Measurements from ENCODE around the gene SMPD4. TPM values are rescaled to one million over a fixed set of nuclear protein-coding genes. Genes with fewer than 3 reads are reported as not detected.
"Not testable (repeated sequence)": the region's sequence is repeated elsewhere in the genome, so short reads cannot be mapped to it uniquely, and the experiment has no call there.

SMPD4 gene
- total RNA-seq = 100 to 1,000 TPM in 1 of 2 donors, 10 to 100 TPM in 1; 49.6 to 105 TPM

GRCh38 chr2:130181325-130181879 lies at the start of gene SMPD4:
TSS of gene SMPD4 (minus strand) at chr2:130181602. CDS start at chr2:130176592, 5,010 bp downstream.
- Mint-ChIP-seq H3K36me3 (ENCODE audit: low read depth) (peaks cover 67% of the 10 kb centered on the region), H3K4me1 (no peaks in the 10 kb centered on the region), H3K4me3 (peak within 1 kb of the TSS; percentile 86), H3K9me3 (no peaks in the 10 kb centered on the region), H3K27me3 (no peaks in the 10 kb centered on the region), H3K27ac (peak within 1 kb of the TSS; percentile 86)
- peak; percentile 72 for ATAC-seq (replicated peaks)

- ATAC-seq (replicated peaks); H3K9me3 Mint-ChIP-seq; H3K4me3 Mint-ChIP-seq; H3K4me1 Mint-ChIP-seq; H3K36me3 Mint-ChIP-seq (ENCODE audit: low read depth); H3K27ac Mint-ChIP-seq; H3K27me3 Mint-ChIP-seq: not testable (repeated sequence)
These were observed 49.5 kb upstream of the SMPD4 start for GRCh38 chr2:130230907-130231306.

GRCh38 chr2:130230376-130230775 lies 49.0 kb upstream of the SMPD4 start:
- H3K9me3 Mint-ChIP-seq; H3K4me1 Mint-ChIP-seq; H3K4me3 Mint-ChIP-seq; H3K27me3 Mint-ChIP-seq; H3K27ac Mint-ChIP-seq; ATAC-seq (replicated peaks); H3K36me3 Mint-ChIP-seq (ENCODE audit: low read depth): not testable (repeated sequence)

GRCh38 chr2:130229161-130229510 lies 47.7 kb upstream of the SMPD4 start:
- H3K27ac Mint-ChIP-seq = not testable (repeated sequence)
- peak; percentile 26 for ATAC-seq (replicated peaks)

GRCh38 chr2:130228467-130229160 lies 47.2 kb upstream of the SMPD4 start:
- H3K4me1 Mint-ChIP-seq; H3K27ac Mint-ChIP-seq; H3K9me3 Mint-ChIP-seq; H3K36me3 Mint-ChIP-seq (ENCODE audit: low read depth); H3K27me3 Mint-ChIP-seq; H3K4me3 Mint-ChIP-seq; ATAC-seq (replicated peaks): not testable (repeated sequence)

More at GRCh38 chr2:130229161-130229510, 47.7 kb upstream of the SMPD4 start:
- not testable (repeated sequence) for H3K4me3 Mint-ChIP-seq; H3K27me3 Mint-ChIP-seq; H3K4me1 Mint-ChIP-seq; H3K9me3 Mint-ChIP-seq; H3K36me3 Mint-ChIP-seq (ENCODE audit: low read depth)

- not testable (repeated sequence) for H3K4me3 Mint-ChIP-seq, H3K27ac Mint-ChIP-seq
These were observed 46.6 kb upstream of the SMPD4 start for GRCh38 chr2:130228005-130228404.

GRCh38 chr2:130222523-130222922 lies 41.1 kb upstream of the SMPD4 start:
- ATAC-seq (replicated peaks) = peak; percentile 72
- not testable (repeated sequence) for H3K27ac Mint-ChIP-seq

More at GRCh38 chr2:130228005-130228404, 46.6 kb upstream of the SMPD4 start:
- not testable (repeated sequence) for H3K27me3 Mint-ChIP-seq; ATAC-seq (replicated peaks); H3K9me3 Mint-ChIP-seq; H3K36me3 Mint-ChIP-seq (ENCODE audit: low read depth); H3K4me1 Mint-ChIP-seq

GRCh38 chr2:130220505-130220904 lies 39.1 kb upstream of the SMPD4 start:
- not testable (repeated sequence) for H3K4me3 Mint-ChIP-seq; H3K9me3 Mint-ChIP-seq; H3K36me3 Mint-ChIP-seq (ENCODE audit: low read depth); ATAC-seq (replicated peaks); H3K4me1 Mint-ChIP-seq; H3K27ac Mint-ChIP-seq
- H3K27me3 Mint-ChIP-seq = peaks cover 18% of the 10 kb centered on the region

More at GRCh38 chr2:130222523-130222922, 41.1 kb upstream of the SMPD4 start:
- not testable (repeated sequence) for H3K4me3 Mint-ChIP-seq; H3K36me3 Mint-ChIP-seq (ENCODE audit: low read depth); H3K4me1 Mint-ChIP-seq; H3K9me3 Mint-ChIP-seq
- peaks cover 18% of the 10 kb centered on the region for H3K27me3 Mint-ChIP-seq

GRCh38 chr2:130219147-130219546 lies 37.7 kb upstream of the SMPD4 start:
- H3K4me3 Mint-ChIP-seq; ATAC-seq (replicated peaks); H3K4me1 Mint-ChIP-seq; H3K27ac Mint-ChIP-seq; H3K9me3 Mint-ChIP-seq; H3K36me3 Mint-ChIP-seq (ENCODE audit: low read depth): not testable (repeated sequence)
- H3K27me3 Mint-ChIP-seq = peaks cover 18% of the 10 kb centered on the region

GRCh38 chr2:130207051-130207450 lies 25.6 kb upstream of the SMPD4 start:
- H3K4me3 Mint-ChIP-seq; H3K27ac Mint-ChIP-seq; H3K9me3 Mint-ChIP-seq; H3K4me1 Mint-ChIP-seq; H3K27me3 Mint-ChIP-seq; ATAC-seq (replicated peaks); H3K36me3 Mint-ChIP-seq (ENCODE audit: low read depth): not testable (repeated sequence)

- not testable (repeated sequence) for H3K27me3 Mint-ChIP-seq; H3K9me3 Mint-ChIP-seq; H3K4me3 Mint-ChIP-seq; H3K36me3 Mint-ChIP-seq (ENCODE audit: low read depth); ATAC-seq (replicated peaks); H3K27ac Mint-ChIP-seq; H3K4me1 Mint-ChIP-seq
These were observed 21.7 kb upstream of the SMPD4 start for GRCh38 chr2:130203150-130203549.

- ATAC-seq (replicated peaks) = peak; percentile 5
- H3K4me3 Mint-ChIP-seq; H3K9me3 Mint-ChIP-seq; H3K27me3 Mint-ChIP-seq; H3K27ac Mint-ChIP-seq; H3K4me1 Mint-ChIP-seq; H3K36me3 Mint-ChIP-seq (ENCODE audit: low read depth): not testable (repeated sequence)
These were observed 21.1 kb upstream of the SMPD4 start for GRCh38 chr2:130202518-130202917.

GRCh38 chr2:130198343-130198742 lies 16.9 kb upstream of the SMPD4 start, which contains the start of gene TUBA3E:
TSS of gene TUBA3E (minus strand) at chr2:130198439. CDS start at chr2:130198360, 79 bp downstream.
- H3K4me3 Mint-ChIP-seq = no peak within 1 kb of the TSS
- no peaks in the 10 kb centered on the region for H3K9me3 Mint-ChIP-seq
- no peaks in the 10 kb centered on the region for H3K4me1 Mint-ChIP-seq
- no peak for ATAC-seq (replicated peaks)
- no peak within 1 kb of the TSS for H3K27ac Mint-ChIP-seq
- no peaks in the 10 kb centered on the region for H3K27me3 Mint-ChIP-seq
- no peaks in the 10 kb centered on the region for H3K36me3 Mint-ChIP-seq (ENCODE audit: low read depth)

- not testable (repeated sequence) for ATAC-seq (replicated peaks); H3K9me3 Mint-ChIP-seq; H3K27ac Mint-ChIP-seq; H3K4me1 Mint-ChIP-seq; H3K27me3 Mint-ChIP-seq; H3K36me3 Mint-ChIP-seq (ENCODE audit: low read depth); H3K4me3 Mint-ChIP-seq
These were observed 14.7 kb upstream of the SMPD4 start for GRCh38 chr2:130196052-130196451.

- not testable (repeated sequence) for H3K4me3 Mint-ChIP-seq, H3K27ac Mint-ChIP-seq, H3K9me3 Mint-ChIP-seq, H3K4me1 Mint-ChIP-seq, H3K27me3 Mint-ChIP-seq
- peaks cover 16% of the 10 kb centered on the region for H3K36me3 Mint-ChIP-seq (ENCODE audit: low read depth)
- ATAC-seq (replicated peaks) = peak; percentile 9
These were observed 13.8 kb upstream of the SMPD4 start for GRCh38 chr2:130195089-130195635.
